ENCODE data around the gene LAGE3. TPM values are rescaled to one million over a fixed set of nuclear protein-coding genes. Genes with fewer than 3 reads are reported as not detected.
A peak's percentile ranks its signal among the peaks of the same experiment; 100 is the strongest.

LAGE3 gene
- polyA plus RNA-seq, 1 donor (not counting 4 experiments of a cell fraction or from before 2014, with no cell fraction given): 9.3 TPM

- dilution Hi-C loops (cut with MboI; ENCODE audit: extremely low pct_ligation_motif_present, low sequenced_read_pairs): no loop called here
- Histone ChIP-seq H3K9me3 (ENCODE audit: control insufficient read depth, low read depth, low read length) (peaks cover 4% of the 10 kb centered on the region), H3K79me2 (ENCODE audit: control insufficient read depth, insufficient read depth, low read length) (peaks cover 22% of the 10 kb centered on the region), H2AFZ (ENCODE audit: control insufficient read depth, low read length) (no peak overlapping the region), H3K36me3 (ENCODE audit: control insufficient read depth in 2 of 2, extremely low read depth in 1 of 2, insufficient read depth in 2 of 2, low read length in 2 of 2) (peaks cover 1 to 7% of the 10 kb centered on the region in 2 experiments), H3K4me2 (ENCODE audit: control insufficient read depth, extremely low read depth, insufficient read depth, low read depth, low read length) (peak overlapping the region; percentile 82), H3K4me3 (ENCODE audit: control insufficient read depth in 2 of 3, extremely low read depth in 1 of 3, insufficient read depth in 2 of 3, low read depth in 1 of 3, low read length in 3 of 3) (peak overlapping the region; percentile 62 to 72 (median 65)), H4K20me1 (ENCODE audit: control insufficient read depth, extremely low read depth, insufficient read depth, low read length) (peaks cover 5% of the 10 kb centered on the region), H3K4me1 (ENCODE audit: control insufficient read depth, extremely low read depth, insufficient read depth, low read length) (peaks cover 12% of the 10 kb centered on the region), H3K9ac (ENCODE audit: control insufficient read depth, extremely low read depth, insufficient read depth, low read length) (peak overlapping the region; percentile 37), H3K27ac (ENCODE audit: control insufficient read depth, insufficient read depth, low read length) (no peak overlapping the region), H3K27me3 (ENCODE audit: control insufficient read depth, extremely low read depth, insufficient read depth, low read length) (no peaks in the 10 kb centered on the region), H3K9me1 (ENCODE audit: control insufficient read depth, extremely low read depth, insufficient read depth, low read length) (no peaks in the 10 kb centered on the region)
- DNase-seq (ENCODE audit: low read depth, low spot score) (no peak), FAIRE-seq (no peak)
- TF ChIP-seq CTCF (optimal IDR thresholded peaks at IDR 0.05 in 1 of 3, IDR thresholded peaks at IDR 0.05 in 1 of 3, conservative IDR thresholded peaks at IDR 0.05 in 1 of 3; ENCODE audit: extremely low read depth in 1 of 3, insufficient read depth in 2 of 3, low read length in 3 of 3) (no peak), EZH2 (IDR thresholded peaks at IDR 0.05; ENCODE audit: low read length) (no peak)
Observed at GRCh38 chrX:154437971-154438893, 40.8 kb downstream of the LAGE3 start.

- H3K27ac ChIP-seq (ENCODE audit: control insufficient read depth, insufficient read depth, low read length): no peak within 1 kb of the TSS
- DNase-seq (ENCODE audit: low read depth, low spot score) (no peak), FAIRE-seq (no peak)
- peaks cover 22% of the 10 kb centered on the region for H3K79me2 ChIP-seq (ENCODE audit: control insufficient read depth, insufficient read depth, low read length)
- peak within 1 kb of the TSS; percentile 37 for H3K9ac ChIP-seq (ENCODE audit: control insufficient read depth, extremely low read depth, insufficient read depth, low read length)
- peak within 1 kb of the TSS; percentile 82 for H3K4me2 ChIP-seq (ENCODE audit: control insufficient read depth, extremely low read depth, insufficient read depth, low read depth, low read length)
- TF ChIP-seq EZH2 (IDR thresholded peaks at IDR 0.05; ENCODE audit: low read length): no peak
- TF ChIP-seq CTCF (optimal IDR thresholded peaks at IDR 0.05 in 1 of 3, IDR thresholded peaks at IDR 0.05 in 1 of 3, conservative IDR thresholded peaks at IDR 0.05 in 1 of 3; ENCODE audit: extremely low read depth in 1 of 3, insufficient read depth in 2 of 3, low read length in 3 of 3): no peak
- H4K20me1 ChIP-seq (ENCODE audit: control insufficient read depth, extremely low read depth, insufficient read depth, low read length): peaks cover 5% of the 10 kb centered on the region
- dilution Hi-C loops (cut with MboI; ENCODE audit: extremely low pct_ligation_motif_present, low sequenced_read_pairs): no loop called here
- H3K36me3 ChIP-seq (ENCODE audit: control insufficient read depth in 2 of 2, extremely low read depth in 1 of 2, insufficient read depth in 2 of 2, low read length in 2 of 2): peaks cover 4 to 7% of the 10 kb centered on the region in 2 experiments
- no peaks in the 10 kb centered on the region for H3K9me1 ChIP-seq (ENCODE audit: control insufficient read depth, extremely low read depth, insufficient read depth, low read length)
- no peaks in the 10 kb centered on the region for H3K27me3 ChIP-seq (ENCODE audit: control insufficient read depth, extremely low read depth, insufficient read depth, low read length)
- peaks cover 4% of the 10 kb centered on the region for H3K9me3 ChIP-seq (ENCODE audit: control insufficient read depth, low read depth, low read length)
- no peak within 1 kb of the TSS for H2AFZ ChIP-seq (ENCODE audit: control insufficient read depth, low read length)
- H3K4me1 ChIP-seq (ENCODE audit: control insufficient read depth, extremely low read depth, insufficient read depth, low read length): peaks cover 8% of the 10 kb centered on the region
- peak within 1 kb of the TSS; percentile 62 to 72 (median 65) for H3K4me3 ChIP-seq (ENCODE audit: control insufficient read depth in 2 of 3, extremely low read depth in 1 of 3, insufficient read depth in 2 of 3, low read depth in 1 of 3, low read length in 3 of 3)
Observed at GRCh38 chrX:154436983-154437752, 41.9 kb downstream of the LAGE3 start, which contains the start of gene GDI1. TSS of gene GDI1 (plus strand) at chrX:154437154. CDS start at chrX:154437255, 101 bp downstream.
